ENCODE measurements around the gene MRGPRD.

DNA sequence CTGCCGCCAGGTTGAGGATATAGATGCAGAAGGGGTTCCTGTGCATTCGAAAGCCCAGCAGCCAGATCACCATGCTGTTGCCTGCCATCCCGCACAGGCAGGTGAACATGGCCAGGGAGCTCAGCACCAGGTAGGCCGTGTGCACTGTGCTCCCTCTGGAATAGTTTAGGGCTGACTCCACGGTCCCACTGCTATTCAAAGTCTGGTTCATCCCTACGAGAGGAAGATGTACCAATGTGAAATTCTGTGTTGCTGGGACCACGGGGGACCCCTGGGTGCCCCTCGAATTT lies at the start of gene MRGPRD:
- TF ChIP-seq CTCF (IDR thresholded peaks at IDR 0.05; ENCODE audit: insufficient read depth, low read length) (no peak), POLR2AphosphoS5 (IDR thresholded peaks at IDR 0.05; ENCODE audit: low read depth) (no peak), SPI1 (IDR thresholded peaks at IDR 0.05; ENCODE audit: borderline replicate concordance, low read depth) (no peak)

Measured in HL-60 (cell line).